GM18526 (cell line): Measurements from ENCODE around the gene HOXA13.

ENCODE experiments used
- POLR2A ChIP-seq: IDR thresholded peaks from 3 replicates; pipeline ENCODE4 v1.6.1; 2011; ENCODE audit not compliant: insufficient read length; ENCODE audit errors: extremely low read depth

HOXA13 gene

GRCh38 chr7:27151341-27151930 is 48.5 kb downstream of the HOXA13 start:
- TF ChIP-seq POLR2A: no peak

- TF ChIP-seq POLR2A: no peak
These were observed 49.1 kb downstream of the HOXA13 start for GRCh38 chr7:27150568-27151340.

GRCh38 chr7:27149842-27150567 is 49.9 kb downstream of the HOXA13 start:
- TF ChIP-seq POLR2A: no peak

GRCh38 chr7:27148756-27149641 is 50.9 kb downstream of the HOXA13 start:
- TF ChIP-seq POLR2A: no peak

- no peak for TF ChIP-seq POLR2A
These were observed 51.7 kb downstream of the HOXA13 start for GRCh38 chr7:27148031-27148755.

GRCh38 chr7:27147199-27148030 is 52.5 kb downstream of the HOXA13 start, which contains the start of gene HOXA6:
TSS of gene HOXA6 (minus strand) at chr7:27147774. CDS start at chr7:27147749, 25 bp downstream.
- TF ChIP-seq POLR2A: no peak

GRCh38 chr7:27146491-27147198 is 53.2 kb downstream of the HOXA13 start:
- TF ChIP-seq POLR2A: no peak

- no peak for TF ChIP-seq POLR2A
These were observed 53.9 kb downstream of the HOXA13 start for GRCh38 chr7:27145914-27146412.

- TF ChIP-seq POLR2A: no peak
These were observed 54.6 kb downstream of the HOXA13 start for GRCh38 chr7:27145165-27145913.

- no peak for TF ChIP-seq POLR2A
These were observed 55.1 kb downstream of the HOXA13 start for GRCh38 chr7:27144781-27145164.
